Measurements from ENCODE around the gene OSBPL5. TPM values are rescaled to one million over a fixed set of nuclear protein-coding genes. Genes with fewer than 3 reads are reported as not detected.

The OSBPL5 gene
- total RNA-seq, 4 donors from 2014 or later, result 14.1 to 67.6 (median 31.8) TPM

DNA sequence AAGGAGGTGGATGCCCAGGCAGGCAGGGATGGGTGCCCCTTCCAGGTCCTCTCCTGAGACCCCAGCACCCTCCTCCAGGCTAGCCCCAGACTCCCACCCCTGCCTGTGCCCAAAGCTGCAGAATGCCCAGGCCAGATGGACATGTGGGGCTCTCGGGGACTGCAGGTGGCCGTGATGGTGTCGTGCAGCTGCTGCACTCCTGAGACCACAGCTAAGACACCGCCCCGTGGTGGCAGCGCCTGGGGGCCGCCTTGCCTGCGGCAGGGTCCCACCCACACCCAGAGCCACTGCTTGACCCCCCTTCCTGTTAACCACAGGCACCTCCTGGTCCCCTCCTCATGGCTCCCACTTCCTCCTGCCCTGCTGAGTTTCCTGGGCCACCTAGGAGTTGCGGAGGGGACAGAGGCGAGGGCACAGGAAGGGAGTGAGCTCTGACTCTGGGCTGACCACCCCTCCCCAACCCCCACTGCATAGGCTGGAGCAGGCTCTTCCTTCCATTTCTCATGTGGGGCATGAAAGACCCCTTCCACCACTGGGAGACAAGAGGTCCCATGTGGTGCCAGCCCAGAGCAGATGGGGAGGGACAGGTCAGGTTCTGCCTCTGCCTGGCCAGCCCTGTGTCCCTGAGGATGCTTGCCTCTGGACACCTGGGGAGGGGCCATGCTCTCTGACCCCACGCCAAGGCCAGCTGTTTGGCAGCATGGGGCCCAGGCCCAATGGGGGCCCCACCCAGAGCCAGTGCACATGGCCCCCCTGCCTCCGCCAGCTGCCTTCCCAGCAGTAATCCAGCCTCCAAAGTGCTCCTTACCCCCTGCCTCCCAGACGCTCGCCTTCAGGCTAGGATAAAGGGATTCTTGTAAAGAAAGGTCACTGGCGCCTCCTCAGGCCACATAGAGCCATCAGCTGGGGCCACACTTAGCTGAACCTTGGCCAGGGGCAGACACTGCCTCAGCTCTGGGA, 29.3 kb downstream of the OSBPL5 start:
- TF ChIP-seq, protein P1, sequence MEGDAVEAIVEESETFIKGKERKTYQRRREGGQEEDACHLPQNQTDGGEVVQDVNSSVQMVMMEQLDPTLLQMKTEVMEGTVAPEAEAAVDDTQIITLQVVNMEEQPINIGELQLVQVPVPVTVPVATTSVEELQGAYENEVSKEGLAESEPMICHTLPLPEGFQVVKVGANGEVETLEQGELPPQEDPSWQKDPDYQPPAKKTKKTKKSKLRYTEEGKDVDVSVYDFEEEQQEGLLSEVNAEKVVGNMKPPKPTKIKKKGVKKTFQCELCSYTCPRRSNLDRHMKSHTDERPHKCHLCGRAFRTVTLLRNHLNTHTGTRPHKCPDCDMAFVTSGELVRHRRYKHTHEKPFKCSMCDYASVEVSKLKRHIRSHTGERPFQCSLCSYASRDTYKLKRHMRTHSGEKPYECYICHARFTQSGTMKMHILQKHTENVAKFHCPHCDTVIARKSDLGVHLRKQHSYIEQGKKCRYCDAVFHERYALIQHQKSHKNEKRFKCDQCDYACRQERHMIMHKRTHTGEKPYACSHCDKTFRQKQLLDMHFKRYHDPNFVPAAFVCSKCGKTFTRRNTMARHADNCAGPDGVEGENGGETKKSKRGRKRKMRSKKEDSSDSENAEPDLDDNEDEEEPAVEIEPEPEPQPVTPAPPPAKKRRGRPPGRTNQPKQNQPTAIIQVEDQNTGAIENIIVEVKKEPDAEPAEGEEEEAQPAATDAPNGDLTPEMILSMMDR (IDR thresholded peaks at IDR 0.05), result no peak
- DNase-seq (ENCODE audit: low spot score), result no peak
- ATAC-seq (ENCODE audit: low FRiP score), result no peak

DNA sequence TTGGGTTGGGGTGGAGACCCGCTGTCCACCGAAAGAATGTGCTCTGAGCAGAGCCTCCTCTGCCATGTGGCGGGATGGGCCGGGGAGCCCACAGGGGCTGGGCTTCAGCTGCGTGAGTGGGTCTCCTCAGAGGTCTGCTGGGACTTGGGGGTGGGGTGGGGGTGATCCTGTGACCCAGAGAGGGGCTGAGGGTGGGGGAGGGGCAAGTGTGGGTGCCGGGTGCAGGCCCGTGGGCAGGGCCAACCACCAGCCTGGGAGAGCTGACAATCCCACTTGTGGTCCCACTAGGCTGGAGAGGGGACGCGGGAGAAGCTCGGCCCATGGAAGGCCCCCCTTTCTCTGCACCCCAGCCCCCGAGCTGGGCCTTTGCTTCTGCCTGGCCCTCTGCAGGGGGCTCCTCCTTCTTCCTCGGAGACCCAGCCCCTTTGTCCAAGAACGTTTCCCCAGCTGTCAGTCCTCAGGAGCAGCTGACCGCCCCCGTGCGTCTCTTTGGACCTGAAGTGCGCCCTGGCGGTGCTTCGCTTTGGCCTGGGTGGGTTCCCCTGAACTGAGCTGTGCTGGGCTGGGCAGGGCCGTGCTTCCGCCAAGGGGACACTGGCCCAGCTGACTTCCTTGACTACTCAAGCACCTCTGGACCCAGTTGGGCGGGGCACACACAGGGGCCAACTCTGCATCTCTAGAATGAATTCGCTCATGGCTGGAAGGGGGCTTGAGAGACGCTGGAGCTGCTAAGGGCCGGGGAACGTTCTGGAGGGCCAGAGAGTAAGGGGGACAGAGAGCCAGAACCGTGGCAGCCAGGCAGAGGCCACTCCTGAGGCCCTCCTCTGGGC, 30.2 kb downstream of the OSBPL5 start:
- DNase-seq (ENCODE audit: low spot score) (no peak), ATAC-seq (ENCODE audit: low FRiP score) (no peak)
- TF ChIP-seq, protein P1 (IDR thresholded peaks at IDR 0.05), result no peak

DNA sequence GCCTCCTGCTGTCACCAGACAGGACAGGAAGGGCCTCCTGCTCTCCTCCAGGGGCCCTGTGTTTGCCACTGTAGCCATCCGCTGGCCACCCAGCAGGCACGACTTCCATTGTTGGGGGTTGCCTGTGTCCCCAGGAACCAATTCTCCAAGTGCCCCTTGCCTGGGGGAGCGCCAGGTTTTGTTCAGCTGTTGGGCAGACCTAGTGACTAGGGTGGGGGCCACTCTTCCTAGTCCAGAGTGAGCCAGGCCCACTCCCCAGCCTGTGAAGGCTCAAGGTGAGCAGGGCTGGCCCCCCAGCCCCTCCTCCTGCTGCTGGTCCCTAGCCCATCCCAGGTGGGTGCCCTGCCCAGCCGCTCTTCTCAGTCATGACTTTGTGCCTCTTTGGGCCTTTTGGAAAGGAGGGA, 30.9 kb downstream of the OSBPL5 start:
- no peak for ATAC-seq (ENCODE audit: low FRiP score)
- TF ChIP-seq, protein P1 (IDR thresholded peaks at IDR 0.05), result no peak
- DNase-seq (ENCODE audit: low spot score), result no peak

DNA sequence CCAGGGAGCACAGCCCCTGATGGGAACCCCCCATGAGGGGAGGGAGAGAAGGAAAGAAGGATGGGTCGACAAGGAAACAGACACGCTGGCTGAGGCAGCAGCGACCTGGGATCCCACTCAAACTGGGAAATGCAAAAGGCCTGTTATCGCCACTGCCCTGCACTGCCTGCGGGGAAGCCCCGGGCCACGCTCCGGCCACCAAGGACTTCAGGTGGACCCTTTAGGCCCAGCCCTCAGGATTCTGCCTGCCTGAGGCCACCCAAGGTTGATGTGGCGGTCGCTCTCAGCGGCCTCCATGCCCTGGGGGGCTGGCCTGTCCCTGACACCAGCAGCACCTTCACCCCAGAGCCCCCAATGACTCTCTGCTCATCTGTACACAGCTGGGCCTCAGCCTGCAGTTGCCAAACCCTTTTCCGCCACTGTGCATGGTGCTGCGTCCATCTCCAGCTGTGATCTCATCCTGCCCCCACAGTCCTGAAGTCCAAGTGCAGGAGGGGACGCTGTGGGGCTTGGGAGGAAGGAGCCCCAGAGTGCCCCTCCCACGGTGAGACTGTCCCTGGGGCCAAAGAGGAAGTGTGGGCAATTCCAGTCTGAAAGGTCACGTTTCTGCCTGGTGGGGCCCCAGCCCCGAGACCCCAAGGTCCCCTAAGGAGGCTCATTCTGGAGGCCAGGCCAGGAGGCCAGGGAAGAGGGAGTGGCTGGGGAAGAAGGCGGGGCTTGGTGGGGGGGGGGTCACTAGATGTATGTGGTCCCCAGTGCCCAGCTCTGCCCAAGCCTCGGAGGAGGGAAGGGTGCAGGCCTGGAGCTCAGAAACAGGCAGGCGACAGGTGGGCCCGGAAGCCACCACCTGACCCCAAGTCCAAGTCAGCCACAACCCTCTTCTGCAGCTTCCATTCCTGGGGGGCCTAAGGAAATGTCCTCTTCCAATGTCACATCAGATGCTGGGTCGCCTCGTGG, 31.6 kb downstream of the OSBPL5 start:
- TF ChIP-seq, protein P1 (IDR thresholded peaks at IDR 0.05), result no peak
- ATAC-seq (ENCODE audit: low FRiP score) (no peak), DNase-seq (ENCODE audit: low spot score) (no peak)

DNA sequence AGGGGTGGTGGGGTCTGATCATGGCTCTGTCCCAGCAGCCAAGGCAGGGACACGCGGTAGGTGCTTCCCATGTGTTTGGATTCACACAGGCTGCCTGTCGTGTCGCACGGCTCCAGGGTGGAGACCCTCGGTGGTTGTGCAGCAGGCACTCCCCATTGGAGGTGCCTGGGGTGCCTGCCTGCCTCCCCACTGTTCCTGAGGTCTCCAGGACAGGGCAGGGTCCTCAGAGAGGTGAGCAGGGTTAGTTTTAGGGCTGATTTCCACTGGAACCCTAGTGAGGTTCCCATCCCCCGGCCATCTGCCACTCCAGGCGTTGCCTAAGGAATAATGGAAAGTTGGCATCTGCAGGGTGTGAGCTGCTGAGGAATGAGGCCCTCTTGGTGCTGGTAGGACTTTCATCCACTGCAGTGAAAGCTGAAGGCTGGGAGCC, 32.3 kb downstream of the OSBPL5 start:
- no peak for DNase-seq (ENCODE audit: low spot score)
- TF ChIP-seq, protein P1 (IDR thresholded peaks at IDR 0.05), result no peak
- ATAC-seq (ENCODE audit: low FRiP score), result no peak

DNA sequence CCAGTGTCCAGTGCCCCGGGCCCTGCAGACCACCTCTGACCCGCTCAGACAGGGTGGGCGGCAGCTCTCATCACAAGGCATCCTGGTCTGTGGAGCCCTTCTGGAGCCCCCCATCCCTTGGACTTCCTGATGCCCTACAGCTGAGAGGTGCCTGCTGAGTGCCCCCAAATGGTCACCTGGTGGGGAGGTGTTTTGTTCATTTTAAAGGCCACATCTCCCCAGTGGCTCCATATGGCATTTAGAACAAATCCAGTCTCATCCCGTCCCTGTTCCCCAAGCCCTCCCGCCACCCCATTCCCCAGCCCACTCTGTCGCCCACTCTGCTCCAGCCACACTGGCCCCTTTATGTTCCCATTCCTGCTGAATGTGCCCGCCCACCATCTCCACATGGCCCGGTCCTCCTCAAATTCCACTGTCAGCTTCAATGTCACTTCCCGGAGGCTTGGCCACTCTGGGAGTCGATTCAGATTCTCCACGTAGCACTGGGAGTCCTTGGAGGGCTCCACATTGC, 32.8 kb downstream of the OSBPL5 start:
- ATAC-seq (ENCODE audit: low FRiP score) (no peak), DNase-seq (ENCODE audit: low spot score) (no peak)
- TF ChIP-seq, protein P1 (IDR thresholded peaks at IDR 0.05), result no peak

Measured in omental fat pad (tissue), 4 donors.